ENCODE measurements around the gene PTPN11. TPM values are rescaled to one million over a fixed set of nuclear protein-coding genes. Genes with fewer than 3 reads are reported as not detected.
A peak's percentile ranks its signal among the peaks of the same experiment; 100 is the strongest.
"Not testable (repeated sequence)": the region's sequence is repeated elsewhere in the genome, so short reads cannot be mapped to it uniquely, and the experiment has no call there.

The PTPN11 gene
- total RNA-seq, 2 experiments from 2014 or later = 129 to 134 TPM

DNA sequence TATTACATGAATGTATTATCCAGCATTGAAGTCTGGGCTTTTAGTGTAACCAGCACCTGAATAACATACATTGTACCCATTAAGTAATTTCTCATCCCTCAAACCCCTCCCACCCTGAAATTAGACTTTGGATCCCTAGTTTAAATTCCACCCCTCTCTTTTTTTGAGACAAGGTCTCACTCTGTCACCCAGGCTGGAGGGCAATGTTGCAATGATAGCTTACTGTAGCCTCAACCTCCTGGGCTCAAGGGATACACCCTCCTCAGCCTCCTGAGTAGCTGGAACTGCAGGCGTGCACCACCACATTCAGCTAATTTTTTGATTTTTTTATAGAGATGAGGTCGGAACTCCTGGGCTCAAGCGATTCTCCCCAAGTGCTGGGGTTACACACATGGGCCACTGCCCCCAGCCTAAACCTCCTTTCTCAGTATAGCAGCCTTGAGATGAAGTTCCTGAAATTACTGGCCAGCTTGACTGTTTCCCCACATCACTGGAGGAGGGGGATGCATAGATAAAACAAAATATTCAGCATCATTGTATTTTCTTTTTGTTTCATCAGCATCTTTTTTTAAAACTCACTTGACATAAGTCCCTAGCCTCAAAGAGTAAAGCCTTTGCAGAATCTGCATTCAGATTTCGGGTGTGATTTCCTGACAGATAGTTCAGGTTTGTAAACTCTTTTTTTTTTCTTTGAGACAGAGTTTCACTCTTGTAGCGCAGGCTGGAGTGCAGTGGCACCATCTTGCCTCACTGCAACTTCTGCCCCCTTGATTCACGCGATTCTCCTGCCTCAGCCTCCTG, 7.0 kb downstream of the PTPN11 start:
- Mint-ChIP-seq H3K9me3 (ENCODE audit: low read depth) (no peaks in the 10 kb centered on the region), H3K36me3 (ENCODE audit: low read depth) (peaks cover 30% of the 10 kb centered on the region), H3K27me3 (no peaks in the 10 kb centered on the region), H3K4me1 (peaks cover 57% of the 10 kb centered on the region), H3K27ac (no peak overlapping the region), H3K4me3 (no peak overlapping the region)
- CTCF ChIA-PET = interaction anchor here (1.0 kb wide), 1 partner anchor 25 kb away, joined by 4 read pairs; no protein-coding TSS in a partner anchor
- DNase-seq = no peak
- intact Hi-C loops (cut with DNase I, micrococcal nuclease) = no loop called here
- peak; percentile 42 for ATAC-seq
- POLR2A ChIA-PET = no interaction called here

DNA sequence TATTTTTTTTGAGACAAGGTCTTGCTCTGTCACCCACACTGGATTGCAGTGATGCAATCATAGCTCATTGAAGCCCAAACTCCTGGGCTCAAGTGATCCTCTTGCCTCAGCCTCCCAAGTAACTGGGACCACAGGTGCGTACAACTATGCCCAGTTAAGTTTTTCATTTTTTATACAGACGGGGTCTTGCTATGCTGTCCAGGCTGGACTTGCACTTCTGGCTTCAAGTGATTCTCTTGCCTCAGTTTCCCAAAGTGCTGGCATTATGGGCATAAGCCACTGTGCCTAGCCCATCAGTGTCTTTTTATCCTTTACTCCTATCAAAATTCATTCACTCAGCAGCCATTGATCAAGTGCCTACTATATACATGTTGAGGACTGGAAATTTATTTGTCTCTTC, 9.0 kb downstream of the PTPN11 start:
- ATAC-seq (no peak), DNase-seq (no peak)
- CTCF ChIA-PET = no interaction called here
- Mint-ChIP-seq H3K4me3 (no peak overlapping the region), H3K4me1 (peaks cover 52% of the 10 kb centered on the region), H3K27me3 (no peaks in the 10 kb centered on the region), H3K36me3 (ENCODE audit: low read depth) (peaks cover 30% of the 10 kb centered on the region), H3K27ac (no peak overlapping the region), H3K9me3 (ENCODE audit: low read depth) (no peaks in the 10 kb centered on the region)
- intact Hi-C loops (cut with DNase I, micrococcal nuclease) = no loop called here
- POLR2A ChIA-PET = no interaction called here

DNA sequence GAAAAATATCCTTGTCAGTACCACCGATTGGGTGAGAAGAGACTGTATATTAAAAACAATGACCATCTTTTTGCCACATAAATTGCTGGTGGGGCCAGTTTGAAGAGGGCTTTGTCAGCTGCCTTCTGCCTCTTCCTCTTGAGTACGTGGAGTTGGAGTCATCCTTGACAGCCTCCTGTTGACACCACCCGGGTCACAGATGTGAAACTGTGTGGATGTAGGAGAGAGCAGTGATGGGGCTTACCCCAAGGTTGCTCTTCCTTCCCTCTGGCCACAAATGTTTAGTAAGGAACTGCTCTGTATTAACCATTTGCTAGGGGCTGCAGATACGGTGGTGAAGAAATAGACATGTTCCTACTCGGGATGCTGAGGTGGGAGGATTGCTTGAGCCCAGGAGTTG, 12.2 kb downstream of the PTPN11 start:
- Mint-ChIP-seq H3K9me3 (ENCODE audit: low read depth) (no peaks in the 10 kb centered on the region), H3K36me3 (ENCODE audit: low read depth) (peaks cover 21% of the 10 kb centered on the region), H3K27ac (peak overlapping the region; percentile 81), H3K27me3 (no peaks in the 10 kb centered on the region), H3K4me3 (peak overlapping the region; percentile 1), H3K4me1 (peaks cover 35% of the 10 kb centered on the region)
- intact Hi-C loops (cut with DNase I, micrococcal nuclease) = loop anchor here in 1 of 2 experiments (5.0 kb wide), 1 partner anchor 66 kb away; no protein-coding TSS in a partner anchor
- ATAC-seq (peak; percentile 91), DNase-seq (peak; percentile 51)
- ChIA-PET CTCF (interaction anchor here (1.0 kb wide), 1 partner anchor 11 kb away, joined by 3 read pairs; no protein-coding TSS in a partner anchor), POLR2A (no interaction called here)

DNA sequence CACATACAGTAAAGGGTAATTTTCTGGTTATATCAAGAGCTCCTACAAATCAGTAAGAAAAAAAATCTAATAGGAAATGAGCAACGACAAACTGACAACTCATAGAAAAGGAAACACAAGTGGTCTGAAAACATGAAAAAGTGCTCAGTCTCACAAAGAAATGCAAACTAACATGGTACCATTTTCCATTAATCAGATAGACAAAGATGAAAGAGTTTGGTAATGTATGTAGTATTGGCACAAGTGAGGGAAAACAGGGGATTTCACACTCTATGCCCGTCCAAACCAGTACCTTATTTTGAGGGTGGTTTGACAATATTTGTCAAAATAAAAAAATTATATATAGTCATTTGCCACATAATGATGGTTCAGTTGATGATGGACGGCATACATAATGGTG, 13.2 kb downstream of the PTPN11 start:
- no peaks in the 10 kb centered on the region for H3K27me3 Mint-ChIP-seq
- no peak overlapping the region for H3K4me3 Mint-ChIP-seq
- no peaks in the 10 kb centered on the region for H3K9me3 Mint-ChIP-seq (ENCODE audit: low read depth)
- intact Hi-C loops (cut with DNase I, micrococcal nuclease) = loop anchor here in 1 of 2 experiments (5.0 kb wide), 1 partner anchor 65 kb away; no protein-coding TSS in a partner anchor
- peak overlapping the region; percentile 81 for H3K27ac Mint-ChIP-seq
- peak; percentile 42 for ATAC-seq
- peaks cover 34% of the 10 kb centered on the region for H3K4me1 Mint-ChIP-seq
- CTCF ChIA-PET = interaction anchor here (1.0 kb wide), 1 partner anchor 12 kb away, joined by 3 read pairs; no protein-coding TSS in a partner anchor
- no peak for DNase-seq
- POLR2A ChIA-PET = interaction anchor here (0.6 kb wide), 2 partner anchors 83 to 519 kb away, joined by 3 to 4 read pairs; no protein-coding TSS in a partner anchor
- H3K36me3 Mint-ChIP-seq (ENCODE audit: low read depth) = peaks cover 19% of the 10 kb centered on the region

DNA sequence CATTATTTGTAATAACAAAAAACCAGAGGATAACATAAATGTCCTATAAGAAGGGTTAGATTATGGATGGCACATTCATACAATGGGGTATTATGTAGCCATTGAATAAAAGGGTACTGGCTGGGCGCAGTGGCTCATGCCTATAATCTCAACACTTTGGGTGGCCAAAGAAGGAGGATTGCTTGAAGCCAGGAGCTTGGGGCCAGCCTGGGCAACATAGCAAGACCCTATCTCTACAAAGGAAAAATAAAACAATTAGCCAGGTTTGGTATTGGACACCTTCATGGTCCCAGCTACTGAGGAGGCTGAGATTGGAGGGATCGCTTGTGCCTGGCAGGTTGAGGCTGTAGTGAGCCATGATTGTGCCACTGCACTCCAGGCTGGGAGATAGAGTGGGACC, 14.8 kb downstream of the PTPN11 start:
- intact Hi-C loops (cut with DNase I, micrococcal nuclease) = loop anchor here in 1 of 2 experiments (5.0 kb wide), 1 partner anchor 64 kb away; no protein-coding TSS in a partner anchor
- Mint-ChIP-seq H3K27ac (no peak overlapping the region), H3K4me1 (peaks cover 34% of the 10 kb centered on the region), H3K4me3 (no peak overlapping the region), H3K36me3 (ENCODE audit: low read depth) (peaks cover 19% of the 10 kb centered on the region), H3K9me3 (ENCODE audit: low read depth) (no peaks in the 10 kb centered on the region), H3K27me3 (no peaks in the 10 kb centered on the region)
- CTCF ChIA-PET = interaction anchor here (0.6 kb wide), 1 partner anchor 45 kb away, joined by 3 read pairs; no protein-coding TSS in a partner anchor
- POLR2A ChIA-PET = no interaction called here
- ATAC-seq (no peak), DNase-seq (no peak)

DNA sequence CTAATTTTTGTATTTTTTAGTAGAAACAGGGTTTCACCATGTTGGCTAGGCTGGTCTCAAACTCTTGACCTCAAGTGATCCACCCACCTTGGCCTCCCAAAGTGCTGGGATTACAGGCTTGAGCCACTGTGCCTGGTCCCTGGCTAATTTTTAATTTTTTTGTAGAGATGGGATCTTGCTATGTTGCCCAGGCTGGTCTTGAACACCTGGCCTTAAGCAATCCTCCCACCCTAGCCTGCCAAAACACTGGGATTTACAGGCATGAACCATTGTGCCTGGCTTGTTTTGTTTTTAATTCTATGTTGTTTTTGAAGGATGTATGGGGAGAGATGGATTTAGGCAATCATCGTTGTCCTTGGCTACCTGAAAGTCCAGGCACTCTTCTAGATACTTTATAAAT, 19.9 kb downstream of the PTPN11 start:
- H3K36me3 Mint-ChIP-seq (ENCODE audit: low read depth); intact Hi-C loops (cut with DNase I, micrococcal nuclease); H3K4me3 Mint-ChIP-seq; POLR2A ChIA-PET; H3K9me3 Mint-ChIP-seq (ENCODE audit: low read depth); ATAC-seq; DNase-seq; CTCF ChIA-PET; H3K27ac Mint-ChIP-seq; H3K27me3 Mint-ChIP-seq: not testable (repeated sequence)
- H3K4me1 Mint-ChIP-seq = peaks cover 12% of the 10 kb centered on the region

DNA sequence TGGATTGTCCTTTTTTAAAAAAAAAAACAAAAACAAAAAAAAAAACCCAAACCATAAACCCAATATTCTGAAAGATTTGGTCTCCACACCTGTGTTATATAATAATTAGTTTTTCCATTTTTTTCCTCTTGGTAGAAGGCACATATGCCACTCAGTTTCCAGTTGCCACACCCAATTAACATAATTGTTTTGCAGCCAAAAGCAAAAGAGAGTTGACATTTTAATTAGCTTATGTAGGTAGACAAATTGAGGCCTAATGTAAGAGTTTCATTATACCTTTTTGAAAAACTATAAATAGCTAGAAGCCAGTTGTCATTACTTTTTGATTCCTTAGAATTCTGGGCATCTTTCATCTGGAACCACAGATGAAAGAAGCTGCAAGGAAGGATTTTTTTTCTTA, 21.0 kb downstream of the PTPN11 start:
- no peak for ATAC-seq
- ChIA-PET CTCF (interaction anchor here (0.6 kb wide), 1 partner anchor 19 kb away, joined by 3 read pairs; no protein-coding TSS in a partner anchor), POLR2A (no interaction called here)
- intact Hi-C loops (cut with DNase I, micrococcal nuclease) = no loop called here
- Mint-ChIP-seq H3K27ac (no peak overlapping the region), H3K9me3 (ENCODE audit: low read depth) (no peaks in the 10 kb centered on the region), H3K4me3 (no peak overlapping the region), H3K36me3 (ENCODE audit: low read depth) (peaks cover 10% of the 10 kb centered on the region), H3K4me1 (peaks cover 10% of the 10 kb centered on the region), H3K27me3 (no peaks in the 10 kb centered on the region)
- DNase-seq = no peak

- H3K27ac Mint-ChIP-seq; H3K27me3 Mint-ChIP-seq; CTCF ChIA-PET; intact Hi-C loops (cut with DNase I, micrococcal nuclease); ATAC-seq; DNase-seq; H3K9me3 Mint-ChIP-seq (ENCODE audit: low read depth); POLR2A ChIA-PET; H3K4me3 Mint-ChIP-seq: not testable (repeated sequence)
- H3K36me3 Mint-ChIP-seq (ENCODE audit: low read depth) = peaks cover 10% of the 10 kb centered on the region
- peaks cover 10% of the 10 kb centered on the region for H3K4me1 Mint-ChIP-seq
Observed at GRCh38 chr12:112440653-112441052, 21.9 kb downstream of the PTPN11 start.

GRCh38 chr12:112443916-112444315, 25.2 kb downstream of the PTPN11 start:
- ChIA-PET CTCF (interaction anchor here (0.6 kb wide), 1 partner anchor 344 kb away, joined by 3 read pairs; no protein-coding TSS in a partner anchor), POLR2A (no interaction called here)
- Mint-ChIP-seq H3K36me3 (ENCODE audit: low read depth) (peaks cover 15% of the 10 kb centered on the region), H3K27ac (no peak overlapping the region), H3K27me3 (no peaks in the 10 kb centered on the region), H3K9me3 (ENCODE audit: low read depth) (no peaks in the 10 kb centered on the region), H3K4me1 (peaks cover 12% of the 10 kb centered on the region), H3K4me3 (no peak overlapping the region)
- DNase-seq (no peak), ATAC-seq (no peak)
- intact Hi-C loops (cut with DNase I, micrococcal nuclease) = no loop called here

DNA sequence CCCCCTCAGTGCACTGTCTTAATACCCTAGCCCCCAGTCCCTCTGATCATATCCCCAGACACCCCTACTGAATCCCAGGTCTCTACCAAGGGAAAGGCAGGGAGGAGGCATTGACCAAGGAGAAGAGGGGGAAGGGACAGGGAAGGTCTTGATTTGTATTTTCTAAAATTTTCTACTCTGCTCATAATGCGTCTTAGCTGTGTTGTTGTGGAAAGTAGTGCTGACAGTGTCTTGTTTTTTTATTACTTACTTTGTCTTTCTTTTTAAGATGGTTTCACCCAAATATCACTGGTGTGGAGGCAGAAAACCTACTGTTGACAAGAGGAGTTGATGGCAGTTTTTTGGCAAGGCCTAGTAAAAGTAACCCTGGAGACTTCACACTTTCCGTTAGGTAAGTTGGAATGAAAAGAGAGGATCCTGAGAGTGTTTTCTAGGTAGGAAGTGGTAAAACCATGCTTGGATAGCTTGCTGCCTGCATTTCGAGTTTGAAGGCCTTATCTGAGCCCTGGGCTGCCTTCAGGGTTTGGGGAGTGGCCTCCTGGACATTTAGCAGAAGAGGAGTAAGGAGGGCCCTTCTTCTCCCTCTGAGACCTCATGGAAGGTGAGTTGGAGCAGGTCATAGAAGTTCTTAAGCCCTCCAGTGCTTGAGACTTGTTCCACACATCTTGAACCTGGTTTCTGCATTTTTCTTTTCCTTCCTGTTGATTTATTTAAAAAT, 27.4 kb downstream of the PTPN11 start:
- ATAC-seq = no peak
- Mint-ChIP-seq H3K4me1 (peaks cover 12% of the 10 kb centered on the region), H3K36me3 (ENCODE audit: low read depth) (peaks cover 26% of the 10 kb centered on the region), H3K27me3 (no peaks in the 10 kb centered on the region), H3K4me3 (no peak overlapping the region), H3K27ac (peak overlapping the region; percentile 2), H3K9me3 (ENCODE audit: low read depth) (no peaks in the 10 kb centered on the region)
- no peak for DNase-seq
- intact Hi-C loops (cut with DNase I, micrococcal nuclease) = no loop called here
- POLR2A ChIA-PET = interaction anchor here (0.6 kb wide), 1 partner anchor 434 kb away, joined by 3 read pairs; no protein-coding TSS in a partner anchor
- CTCF ChIA-PET = no interaction called here

DNA sequence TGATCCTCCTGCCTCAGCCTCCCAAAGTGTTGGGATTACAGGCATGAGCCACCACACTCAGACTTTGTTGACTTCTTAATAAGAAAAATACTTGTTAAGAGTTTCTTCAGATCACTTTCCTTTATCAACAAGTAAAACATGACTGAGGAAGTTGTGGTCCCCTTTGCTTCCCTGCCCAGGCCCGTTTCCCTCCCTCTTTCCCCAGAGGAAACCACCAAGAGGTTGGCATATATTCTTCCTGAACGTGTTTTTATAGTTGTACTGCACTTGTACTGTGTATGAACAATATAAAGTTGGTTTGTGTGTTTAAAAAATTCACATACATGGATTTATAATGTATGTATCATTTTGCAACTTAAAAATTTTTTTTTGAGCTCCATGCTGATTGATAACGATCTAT, 28.4 kb downstream of the PTPN11 start:
- Mint-ChIP-seq H3K36me3 (ENCODE audit: low read depth) (peaks cover 30% of the 10 kb centered on the region), H3K4me1 (peaks cover 12% of the 10 kb centered on the region), H3K9me3 (ENCODE audit: low read depth) (no peaks in the 10 kb centered on the region), H3K27me3 (no peaks in the 10 kb centered on the region), H3K27ac (peak overlapping the region; percentile 42), H3K4me3 (no peak overlapping the region)
- intact Hi-C loops (cut with DNase I, micrococcal nuclease) = no loop called here
- no peak for ATAC-seq
- no peak for DNase-seq
- CTCF ChIA-PET = interaction anchor here (0.6 to 0.7 kb wide), 2 partner anchors 13 to 170 kb away, joined by 3 read pairs; no protein-coding TSS in a partner anchor
- POLR2A ChIA-PET = no interaction called here
